ENCODE data around the gene NTM. TPM values are rescaled to one million over a fixed set of nuclear protein-coding genes. Genes with fewer than 3 reads are reported as not detected.
A peak's percentile ranks its signal among the peaks of the same experiment; 100 is the strongest.

Gene NTM
- total and polyA plus RNA-seq, 5 donors = 35.0 to 148 (median 88.2) TPM

DNA sequence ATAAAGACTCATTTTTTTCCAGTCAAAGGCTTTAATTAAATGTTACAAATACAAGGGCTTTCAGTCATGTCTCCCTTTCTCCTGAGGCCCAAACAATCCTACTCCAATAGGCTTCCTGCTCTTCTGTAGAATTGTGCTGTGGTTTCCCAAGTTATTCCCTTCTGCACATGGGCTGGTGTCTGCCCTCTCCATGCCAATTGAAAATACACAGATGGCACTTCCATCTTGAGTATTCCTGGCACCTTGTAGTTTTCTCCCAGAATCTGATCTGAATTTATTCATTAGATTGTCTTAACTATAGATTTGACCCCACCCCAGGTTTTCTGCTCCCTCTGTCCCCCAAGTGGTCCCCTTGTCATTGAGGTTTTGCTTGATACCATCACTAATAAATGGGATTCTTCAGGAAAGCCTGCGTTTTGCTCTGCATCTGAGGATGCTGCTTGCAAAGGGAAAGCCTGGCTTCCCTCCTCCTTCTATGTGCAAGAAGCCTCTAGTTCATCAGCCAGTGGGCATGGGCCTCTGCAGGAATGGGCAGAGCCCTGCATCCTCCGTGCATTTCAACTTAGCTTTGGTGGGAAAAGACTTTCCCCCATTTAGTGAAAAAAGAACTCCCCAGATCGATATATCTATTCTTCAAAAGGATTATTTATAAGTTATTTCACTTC is 926.7 kb downstream of the NTM start:
- Histone ChIP-seq H3K27me3 (ENCODE audit: control insufficient read depth, insufficient read depth) (no peaks in the 10 kb centered on the region), H3K4me1 (ENCODE audit: control insufficient read depth, insufficient read depth, low read length) (no peaks in the 10 kb centered on the region), H3K27ac (ENCODE audit: low read length) (no peak overlapping the region), H3K9me3 (ENCODE audit: control insufficient read depth, low read length) (no peaks in the 10 kb centered on the region), H3K4me3 (ENCODE audit: low read length) (no peak overlapping the region)
- intact Hi-C loops (cut with DNase I) = no loop called here
- 84% methylated on average over 3 of the region's 3 CpGs for WGBS
- no peak for ATAC-seq
- no peak for DNase-seq

DNA sequence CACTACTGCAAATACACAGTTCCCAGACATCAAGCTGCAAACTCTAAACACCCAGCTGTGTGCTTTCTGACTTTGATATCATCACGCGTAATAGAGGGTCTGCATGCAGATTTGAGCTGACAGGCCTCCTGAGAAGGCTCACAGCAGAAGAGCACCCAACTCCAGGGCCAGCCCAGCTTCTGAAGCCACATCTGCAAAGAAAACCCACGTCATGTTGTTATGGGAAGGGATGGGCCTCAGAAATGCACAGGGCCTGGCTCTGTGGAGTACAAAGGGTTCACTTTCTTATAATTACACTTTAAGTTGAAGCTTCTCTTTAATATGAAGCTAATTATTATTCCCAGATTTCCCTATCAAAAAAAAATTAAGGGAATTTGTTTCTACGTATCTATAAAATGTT is 927.9 kb downstream of the NTM start:
- Histone ChIP-seq H3K4me1 (ENCODE audit: control insufficient read depth, insufficient read depth, low read length) (no peaks in the 10 kb centered on the region), H3K9me3 (ENCODE audit: control insufficient read depth, low read length) (no peaks in the 10 kb centered on the region), H3K27me3 (ENCODE audit: control insufficient read depth, insufficient read depth) (no peaks in the 10 kb centered on the region), H3K27ac (ENCODE audit: low read length) (no peak overlapping the region), H3K4me3 (ENCODE audit: low read length) (no peak overlapping the region)
- DNase-seq (no peak), ATAC-seq (no peak)
- WGBS = 91% methylated on average over 4 of the region's 4 CpGs
- intact Hi-C loops (cut with DNase I) = no loop called here

DNA sequence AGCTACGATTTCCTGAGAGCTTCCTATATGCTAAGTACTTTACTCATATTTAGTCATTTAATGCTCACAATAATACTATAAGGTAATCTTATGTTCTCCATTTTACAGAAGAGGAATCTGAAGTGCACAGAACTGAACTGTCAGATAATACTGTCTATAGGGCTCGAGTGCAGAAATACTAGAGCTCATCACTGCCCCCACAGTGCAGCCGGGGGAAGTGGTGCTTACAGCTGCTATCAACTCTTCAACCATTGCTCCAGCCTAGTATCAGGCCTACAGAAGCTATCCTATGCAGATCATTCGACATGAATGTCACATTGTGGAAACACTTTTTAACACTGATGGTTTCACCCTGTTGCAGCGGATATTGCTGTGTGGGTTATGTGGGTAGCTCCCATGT is 929.9 kb downstream of the NTM start:
- no peak overlapping the region for H3K27ac ChIP-seq (ENCODE audit: low read length)
- WGBS = 64% methylated on average over 5 of the region's 5 CpGs
- ATAC-seq (peak in 1 of 2 donors; percentile 38), DNase-seq (no peak)
- no peaks in the 10 kb centered on the region for H3K27me3 ChIP-seq (ENCODE audit: control insufficient read depth, insufficient read depth)
- no peaks in the 10 kb centered on the region for H3K9me3 ChIP-seq (ENCODE audit: control insufficient read depth, low read length)
- intact Hi-C loops (cut with DNase I) = no loop called here
- H3K4me1 ChIP-seq (ENCODE audit: control insufficient read depth, insufficient read depth, low read length) = no peaks in the 10 kb centered on the region
- H3K4me3 ChIP-seq (ENCODE audit: low read length) = no peak overlapping the region

- Histone ChIP-seq H3K4me1 (ENCODE audit: control insufficient read depth, insufficient read depth, low read length) (no peaks in the 10 kb centered on the region), H3K9me3 (ENCODE audit: control insufficient read depth, low read length) (no peaks in the 10 kb centered on the region), H3K27ac (ENCODE audit: low read length) (no peak overlapping the region), H3K4me3 (ENCODE audit: low read length) (no peak overlapping the region), H3K27me3 (ENCODE audit: control insufficient read depth, insufficient read depth) (no peaks in the 10 kb centered on the region)
- ATAC-seq (no peak), DNase-seq (no peak)
- intact Hi-C loops (cut with DNase I) = no loop called here
- WGBS = 67% methylated on average over 1 of the region's 1 CpG
Observed at GRCh38 chr11:132301465-132301864, 931.0 kb downstream of the NTM start.

GRCh38 chr11:132301900-132302299 is 931.5 kb downstream of the NTM start:
- H3K4me1 ChIP-seq (ENCODE audit: control insufficient read depth, insufficient read depth, low read length) = no peaks in the 10 kb centered on the region
- H3K4me3 ChIP-seq (ENCODE audit: low read length) = no peak overlapping the region
- H3K27ac ChIP-seq (ENCODE audit: low read length) = no peak overlapping the region
- ATAC-seq (no peak), DNase-seq (no peak)
- H3K9me3 ChIP-seq (ENCODE audit: control insufficient read depth, low read length) = no peaks in the 10 kb centered on the region
- no peaks in the 10 kb centered on the region for H3K27me3 ChIP-seq (ENCODE audit: control insufficient read depth, insufficient read depth)
- 84% methylated on average over 3 of the region's 3 CpGs for WGBS
- intact Hi-C loops (cut with DNase I) = no loop called here

- Histone ChIP-seq H3K27me3 (ENCODE audit: control insufficient read depth, insufficient read depth) (no peaks in the 10 kb centered on the region), H3K9me3 (ENCODE audit: control insufficient read depth, low read length) (no peaks in the 10 kb centered on the region), H3K4me1 (ENCODE audit: control insufficient read depth, insufficient read depth, low read length) (no peaks in the 10 kb centered on the region), H3K27ac (ENCODE audit: low read length) (no peak overlapping the region), H3K4me3 (ENCODE audit: low read length) (no peak overlapping the region)
- ATAC-seq (peak; percentile 69 to 84), DNase-seq (peak; percentile 67 to 86 (median 85))
- intact Hi-C loops (cut with DNase I) = no loop called here
- WGBS = 80% methylated on average over 21 of the region's 21 CpGs
Observed at GRCh38 chr11:132307309-132308020, 937.0 kb downstream of the NTM start.

- H3K4me1 ChIP-seq (ENCODE audit: control insufficient read depth, insufficient read depth, low read length) = no peaks in the 10 kb centered on the region
- peak overlapping the region; percentile 32 for H3K27ac ChIP-seq (ENCODE audit: low read length)
- ATAC-seq = peak; percentile 55 to 75
- H3K27me3 ChIP-seq (ENCODE audit: control insufficient read depth, insufficient read depth) = no peaks in the 10 kb centered on the region
- WGBS = 63% methylated on average over 10 of the region's 10 CpGs
- DNase-seq = no peak
- H3K9me3 ChIP-seq (ENCODE audit: control insufficient read depth, low read length) = no peaks in the 10 kb centered on the region
- intact Hi-C loops (cut with DNase I) = loop anchor here in 2 of 4 donors (10.0 kb wide), 2 partner anchors 186 to 406 kb away; no protein-coding TSS in a partner anchor
- no peak overlapping the region for H3K4me3 ChIP-seq (ENCODE audit: low read length)
Observed at GRCh38 chr11:132310390-132311375, 940.3 kb downstream of the NTM start.

GRCh38 chr11:132311703-132312102 is 941.3 kb downstream of the NTM start:
- no peak overlapping the region for H3K4me3 ChIP-seq (ENCODE audit: low read length)
- 93% methylated on average over 2 of the region's 2 CpGs for WGBS
- intact Hi-C loops (cut with DNase I) = loop anchor here in 2 of 4 donors (10.0 kb wide), 2 partner anchors 187 to 407 kb away; no protein-coding TSS in a partner anchor

DNA sequence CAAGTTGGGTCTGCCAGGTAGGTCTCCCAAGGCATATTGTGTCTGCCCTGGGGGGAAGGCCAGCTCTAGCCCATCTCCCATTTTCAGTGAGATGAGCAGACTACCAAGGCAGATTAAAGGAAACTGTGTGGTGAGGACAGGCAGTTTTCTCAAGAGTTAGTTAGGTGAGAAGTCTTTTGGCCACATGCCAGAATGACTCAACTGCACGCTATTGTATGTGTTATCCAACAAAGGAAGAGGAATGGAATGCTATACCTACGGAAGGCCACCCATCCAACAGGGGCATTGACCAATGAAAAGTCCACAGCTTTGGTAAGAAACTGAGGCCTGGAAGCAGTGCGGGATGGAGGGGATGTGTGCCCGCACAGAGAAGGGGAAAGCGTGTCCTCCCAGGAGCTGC is 941.7 kb downstream of the NTM start:
- Histone ChIP-seq H3K27ac (ENCODE audit: low read length) (no peak overlapping the region), H3K4me3 (ENCODE audit: low read length) (no peak overlapping the region), H3K4me1 (ENCODE audit: control insufficient read depth, insufficient read depth, low read length) (no peaks in the 10 kb centered on the region), H3K27me3 (ENCODE audit: control insufficient read depth, insufficient read depth) (no peaks in the 10 kb centered on the region), H3K9me3 (ENCODE audit: control insufficient read depth, low read length) (no peaks in the 10 kb centered on the region)
- ATAC-seq (no peak), DNase-seq (no peak)
- WGBS = 83% methylated on average over 5 of the region's 5 CpGs
- intact Hi-C loops (cut with DNase I) = loop anchor here in 2 of 4 donors (10.0 kb wide), 2 partner anchors 187 to 407 kb away; no protein-coding TSS in a partner anchor

More at GRCh38 chr11:132311703-132312102, 941.3 kb downstream of the NTM start:
- DNase-seq (no peak), ATAC-seq (no peak)
- H3K27ac ChIP-seq (ENCODE audit: low read length) = no peak overlapping the region
- no peaks in the 10 kb centered on the region for H3K27me3 ChIP-seq (ENCODE audit: control insufficient read depth, insufficient read depth)
- no peaks in the 10 kb centered on the region for H3K4me1 ChIP-seq (ENCODE audit: control insufficient read depth, insufficient read depth, low read length)
- H3K9me3 ChIP-seq (ENCODE audit: control insufficient read depth, low read length) = no peaks in the 10 kb centered on the region

GRCh38 chr11:132312701-132313111 is 942.3 kb downstream of the NTM start:
- H3K9me3 ChIP-seq (ENCODE audit: control insufficient read depth, low read length) = no peaks in the 10 kb centered on the region
- intact Hi-C loops (cut with DNase I) = loop anchor here in 2 of 4 donors (10.0 kb wide), 2 partner anchors 188 to 408 kb away; no protein-coding TSS in a partner anchor
- no peak for DNase-seq
- ATAC-seq = peak in 1 of 2 donors; percentile 28
- H3K4me3 ChIP-seq (ENCODE audit: low read length) = no peak overlapping the region
- no peak overlapping the region for H3K27ac ChIP-seq (ENCODE audit: low read length)
- no peaks in the 10 kb centered on the region for H3K4me1 ChIP-seq (ENCODE audit: control insufficient read depth, insufficient read depth, low read length)
- 20% methylated on average over 8 of the region's 8 CpGs for WGBS
- no peaks in the 10 kb centered on the region for H3K27me3 ChIP-seq (ENCODE audit: control insufficient read depth, insufficient read depth)
